ENCODE results near the gene TBC1D2.
"Not testable (repeated sequence)": the region's sequence is repeated elsewhere in the genome, so short reads cannot be mapped to it uniquely, and the experiment has no call there.

TBC1D2 gene

DNA sequence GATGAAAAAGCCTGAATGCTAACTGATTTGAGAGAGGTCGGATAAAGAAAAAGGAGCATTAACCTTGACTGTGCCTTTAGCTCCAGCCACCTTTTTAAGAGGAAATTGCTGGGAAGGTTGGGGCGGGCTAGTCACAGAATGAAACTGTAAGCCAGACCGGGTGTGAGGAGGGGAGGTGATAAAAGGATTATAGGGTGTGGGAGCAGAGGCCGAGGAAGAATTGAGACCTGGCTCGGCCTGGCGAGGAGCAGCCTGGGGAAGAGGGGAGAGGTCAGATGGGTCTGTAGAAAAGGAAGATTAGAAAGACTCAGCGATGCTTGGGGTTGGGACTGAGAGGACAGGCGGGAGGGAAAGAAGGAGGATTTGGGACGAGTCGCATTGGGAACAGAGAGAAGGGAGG lies 14.2 kb upstream of the TBC1D2 start:
- not testable (repeated sequence) for DNase-seq

DNA sequence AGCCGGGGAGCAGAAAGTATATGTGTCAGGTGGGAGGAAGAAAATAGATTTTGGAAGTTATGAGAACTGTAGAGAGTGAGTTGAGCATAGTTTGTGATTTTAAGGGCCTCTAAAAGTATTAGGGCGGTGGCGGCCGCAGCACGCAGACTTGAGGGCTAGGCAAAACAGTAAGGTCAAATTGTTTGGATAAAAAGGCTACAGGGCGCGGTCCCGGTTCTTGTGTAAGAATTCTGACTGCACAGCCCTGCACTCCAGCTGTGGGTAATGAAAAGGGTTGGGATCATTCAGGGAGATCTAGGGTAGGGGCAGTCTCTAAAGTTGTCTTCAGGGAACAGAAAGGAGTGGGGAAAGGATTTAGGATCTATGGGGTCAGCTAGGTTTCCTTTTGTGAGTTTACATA lies 12.1 kb upstream of the TBC1D2 start:
- not testable (repeated sequence) for DNase-seq

DNA sequence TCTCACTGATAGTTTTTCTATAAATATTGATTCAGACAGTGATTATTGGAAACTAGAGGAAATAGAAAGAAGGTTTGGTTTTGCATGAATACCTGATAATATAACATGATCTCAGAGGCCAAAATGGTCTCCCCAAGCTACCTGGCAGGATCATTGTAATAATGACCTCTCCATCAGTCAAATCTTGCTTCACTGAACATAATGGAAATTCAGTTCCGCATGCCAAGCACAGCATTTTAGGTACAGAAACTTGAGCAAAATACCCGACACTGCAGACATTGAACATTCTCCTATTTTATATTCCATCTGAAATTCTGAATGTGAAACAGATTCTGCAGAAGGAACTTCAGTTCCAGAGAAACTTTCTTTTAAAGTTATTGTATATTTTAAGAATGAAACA lies 9.1 kb upstream of the TBC1D2 start:
- DNase-seq, result no peak

DNA sequence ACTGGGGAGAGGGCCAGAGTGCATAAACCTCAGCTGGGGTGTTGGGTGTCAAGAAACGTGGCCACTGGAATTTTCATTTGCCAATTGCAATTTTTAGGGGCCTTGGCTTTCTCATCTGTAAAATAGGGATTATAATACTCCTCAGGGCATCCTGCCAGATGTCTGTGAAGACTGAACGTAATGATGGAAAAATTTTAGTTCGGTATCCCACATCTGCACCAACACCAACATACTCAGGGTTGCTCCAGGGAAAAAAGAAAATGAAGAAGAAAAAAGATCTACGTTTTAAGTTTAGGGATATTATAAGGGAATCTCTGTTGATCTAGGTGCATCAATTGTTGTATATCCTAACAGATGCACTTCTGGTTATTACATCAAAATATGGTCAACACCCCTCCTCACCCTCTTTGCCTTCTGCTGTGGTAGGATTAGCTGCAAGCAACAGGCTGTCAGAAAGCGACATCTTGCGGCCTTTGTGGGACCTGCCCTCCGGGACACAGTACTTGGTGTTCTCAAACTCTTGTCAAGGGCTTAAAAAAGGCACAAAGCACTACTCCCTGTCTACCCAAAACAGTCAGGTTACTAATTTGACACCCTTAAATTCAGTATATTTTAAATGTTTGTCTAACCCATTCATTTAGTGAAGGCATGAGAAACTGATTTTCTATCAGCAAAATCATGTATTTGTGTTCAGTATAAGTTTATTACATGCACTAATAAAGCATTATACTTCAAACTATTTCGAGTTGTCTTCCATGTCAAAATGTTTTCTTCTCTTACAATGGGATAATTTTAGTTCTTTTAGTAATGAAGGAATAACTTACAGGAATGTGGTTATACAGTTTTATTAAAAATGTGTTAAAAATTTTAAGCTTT lies 8.3 kb upstream of the TBC1D2 start:
- DNase-seq, result peak; percentile 58

DNA sequence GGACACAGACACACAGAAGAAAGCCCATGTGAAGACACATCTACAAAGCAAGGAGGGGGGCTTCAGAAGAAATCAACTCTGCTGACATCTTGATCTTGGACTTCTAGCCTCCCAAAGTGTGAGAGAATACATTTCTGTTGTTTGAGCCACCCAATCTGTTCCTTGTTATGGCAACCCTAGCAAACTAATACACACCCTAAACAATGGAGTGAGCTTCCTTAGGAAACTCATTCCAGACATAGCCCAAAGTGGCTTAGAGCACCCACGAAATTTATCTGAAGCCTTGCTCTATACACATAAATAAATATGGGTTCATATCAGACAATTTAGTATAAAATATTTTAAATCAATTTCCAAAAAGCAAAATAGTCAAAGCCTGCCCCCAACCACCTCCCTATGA lies 7.6 kb upstream of the TBC1D2 start:
- DNase-seq, result no peak

DNA sequence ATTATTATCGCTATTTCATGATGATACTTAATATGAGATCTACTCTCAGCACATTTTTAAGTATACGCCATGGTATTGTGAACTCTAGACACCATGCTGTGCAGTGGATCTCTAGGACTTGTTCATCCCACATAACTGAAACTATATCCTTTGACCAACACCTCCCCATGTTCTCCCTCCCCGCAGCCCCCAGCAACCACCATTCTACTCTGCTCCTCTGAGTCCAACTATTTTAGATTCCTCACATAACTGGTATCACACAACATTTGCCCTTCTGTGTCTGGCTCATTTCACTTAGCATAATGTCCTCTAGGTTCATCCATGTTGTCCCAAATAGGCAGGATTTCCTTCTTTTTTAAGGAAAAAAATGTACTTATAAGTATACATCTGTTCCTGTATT lies 6.6 kb upstream of the TBC1D2 start:
- no peak for DNase-seq

DNA sequence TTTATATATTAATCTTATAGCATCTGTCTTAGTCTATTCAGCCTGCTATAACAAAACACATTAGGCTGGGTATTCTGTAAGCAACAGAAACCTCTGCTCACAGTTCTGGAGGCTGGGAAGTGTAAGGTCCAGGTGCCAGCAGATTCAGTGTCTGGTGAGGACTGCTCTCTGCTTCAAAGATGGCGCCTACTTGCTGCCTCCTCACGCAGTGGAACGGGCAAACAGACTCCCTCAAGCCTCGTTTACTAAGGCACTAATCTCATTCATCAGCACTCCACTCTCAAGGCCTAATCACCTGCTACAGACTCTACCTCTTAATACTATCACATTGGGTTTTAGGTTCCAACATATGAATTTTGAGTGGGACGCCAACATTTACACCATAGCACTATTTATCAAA lies 5.2 kb upstream of the TBC1D2 start:
- DNase-seq, result no peak

DNA sequence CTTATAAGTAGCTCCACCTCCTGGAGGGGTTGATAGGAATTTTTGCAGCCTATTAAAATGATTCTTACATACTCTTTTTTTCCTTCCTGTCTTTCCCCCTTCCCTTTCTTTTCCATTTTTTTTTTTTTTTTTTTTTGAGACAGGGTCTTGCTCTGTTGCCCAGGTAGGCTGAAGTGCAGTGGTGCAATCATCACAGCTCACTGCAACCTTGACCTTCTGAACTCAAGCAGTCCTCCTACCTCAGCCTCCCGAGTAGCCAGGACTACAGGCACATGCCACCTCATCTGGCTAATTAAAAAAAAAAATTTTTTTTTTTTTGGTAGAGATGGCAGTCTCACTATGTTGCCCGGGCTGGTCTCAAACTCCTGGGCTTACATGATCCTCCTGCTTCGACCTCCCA lies 4.3 kb upstream of the TBC1D2 start:
- no peak for DNase-seq

DNA sequence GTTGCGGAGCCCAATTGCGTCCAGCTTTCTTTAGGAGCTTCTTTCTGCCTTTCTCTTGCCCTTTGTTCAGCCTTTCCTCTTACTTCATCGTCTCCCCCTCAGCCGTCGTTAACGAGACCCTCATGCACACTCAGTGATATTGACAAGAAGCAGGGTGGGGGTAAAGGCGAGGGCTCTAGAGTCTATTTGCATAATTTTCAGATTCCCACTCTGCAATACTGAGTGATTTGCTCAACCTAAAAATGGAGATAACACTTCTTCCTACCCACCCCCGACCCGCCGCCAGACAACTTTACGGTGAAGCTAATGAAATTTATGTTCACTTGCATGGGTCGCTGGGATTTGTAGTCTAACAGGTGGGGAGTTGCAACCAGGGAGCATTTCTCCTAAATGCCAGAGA lies 1.3 kb upstream of the TBC1D2 start:
- no peak for DNase-seq

DNA sequence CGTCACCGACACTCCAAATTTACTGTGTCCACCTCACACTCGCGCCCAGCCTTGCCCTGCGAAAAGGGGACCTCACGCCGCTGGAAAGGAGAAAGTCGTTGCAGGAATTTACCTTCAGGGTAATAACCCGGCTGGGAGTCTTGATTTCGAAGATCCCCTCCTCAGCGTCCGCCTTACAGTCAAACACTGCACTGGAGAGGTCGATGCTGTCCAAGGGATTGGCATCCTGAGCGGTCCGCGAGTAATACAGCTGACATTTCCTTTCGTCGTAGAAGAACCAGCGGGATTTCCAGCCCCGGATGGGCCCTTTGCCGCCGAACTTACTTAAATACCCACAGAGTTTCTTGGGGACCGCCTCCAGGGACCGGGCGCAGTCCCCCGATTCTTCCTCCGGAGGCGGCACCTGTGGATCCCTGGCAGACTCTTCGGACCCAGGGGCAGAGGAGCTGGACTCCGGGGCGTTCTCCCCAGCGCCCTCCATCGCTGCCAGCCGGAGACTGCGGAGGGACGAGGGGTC lies 330 bp downstream of the TBC1D2 start:
- no peak for DNase-seq

DNA sequence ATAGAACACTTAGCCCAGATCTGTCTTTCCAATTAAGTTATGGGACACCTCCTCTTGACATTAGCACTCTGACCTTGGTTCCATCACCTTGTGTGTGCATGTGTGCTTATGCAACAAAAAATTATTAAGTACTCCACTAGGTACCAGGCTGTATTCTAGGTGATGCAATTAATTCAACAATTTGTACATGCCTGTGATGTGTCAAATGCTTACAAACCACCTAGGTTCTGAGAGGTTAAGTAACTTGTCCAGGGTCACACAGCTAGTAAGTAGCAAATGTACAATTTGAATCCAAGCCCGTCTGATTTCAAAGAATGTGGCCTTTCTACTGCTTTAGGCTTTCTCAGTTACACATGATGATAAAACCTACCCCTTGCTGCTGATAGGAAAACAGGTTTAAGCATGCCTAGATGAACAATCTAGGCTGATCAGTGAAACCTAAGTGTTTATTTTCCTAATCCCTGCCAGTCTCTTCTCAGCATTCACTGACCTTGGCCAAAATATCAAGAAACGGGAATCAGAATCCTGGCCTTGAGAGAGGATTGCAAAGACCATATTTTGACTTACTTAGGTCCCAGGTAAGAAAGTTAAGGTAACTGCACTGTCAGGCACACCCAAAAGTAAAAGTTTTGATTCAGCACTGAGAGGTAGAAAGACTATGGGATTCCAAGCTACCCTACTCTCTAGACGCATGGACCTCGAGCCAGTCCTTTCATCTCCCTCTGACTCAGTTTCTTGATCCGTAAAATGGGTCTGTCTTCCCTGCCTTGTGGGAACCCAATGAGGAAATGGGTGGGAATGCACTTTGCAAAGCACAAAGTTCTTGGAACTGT lies 1.0 kb downstream of the TBC1D2 start:
- DNase-seq, result no peak

DNA sequence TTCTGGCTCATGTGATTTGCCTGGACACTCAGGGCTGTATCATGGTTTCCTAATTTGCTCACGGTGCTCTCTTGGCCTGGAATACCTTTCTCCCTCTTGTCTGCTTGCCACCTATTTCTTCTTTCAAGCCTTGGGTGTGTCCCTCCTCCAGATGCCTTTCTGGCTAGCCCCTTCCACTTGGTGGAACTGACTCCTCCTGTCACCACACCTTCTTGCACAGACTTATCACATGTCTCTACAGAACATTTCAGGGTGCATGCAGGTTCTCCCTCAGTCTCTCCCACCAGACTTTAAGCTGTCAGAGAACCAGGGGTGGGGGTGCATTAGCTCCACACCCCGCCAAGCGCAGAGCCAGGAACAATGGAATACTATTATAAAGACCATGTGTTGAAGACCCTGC lies 1.9 kb downstream of the TBC1D2 start:
- no peak for DNase-seq

DNA sequence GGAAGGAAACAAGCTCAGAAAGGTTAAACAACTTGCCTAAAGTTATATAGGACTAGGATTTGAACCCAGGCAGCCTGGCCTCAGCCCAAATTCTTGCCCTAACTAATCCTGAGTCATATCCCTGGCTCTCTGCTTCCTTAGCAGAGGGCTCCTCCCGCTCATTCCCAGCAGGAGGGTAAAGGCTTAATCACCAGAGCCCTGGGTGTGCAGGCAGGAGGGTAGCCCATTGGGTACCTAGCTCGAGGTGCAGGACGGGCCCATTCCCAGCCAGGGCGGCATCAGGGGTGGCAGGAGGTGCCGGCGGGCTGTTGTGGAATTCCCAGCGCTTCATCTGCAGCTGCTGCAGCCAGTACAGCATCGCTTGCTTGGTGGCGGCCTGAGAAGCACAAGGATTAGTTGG lies 3.9 kb downstream of the TBC1D2 start:
- no peak for DNase-seq

DNA sequence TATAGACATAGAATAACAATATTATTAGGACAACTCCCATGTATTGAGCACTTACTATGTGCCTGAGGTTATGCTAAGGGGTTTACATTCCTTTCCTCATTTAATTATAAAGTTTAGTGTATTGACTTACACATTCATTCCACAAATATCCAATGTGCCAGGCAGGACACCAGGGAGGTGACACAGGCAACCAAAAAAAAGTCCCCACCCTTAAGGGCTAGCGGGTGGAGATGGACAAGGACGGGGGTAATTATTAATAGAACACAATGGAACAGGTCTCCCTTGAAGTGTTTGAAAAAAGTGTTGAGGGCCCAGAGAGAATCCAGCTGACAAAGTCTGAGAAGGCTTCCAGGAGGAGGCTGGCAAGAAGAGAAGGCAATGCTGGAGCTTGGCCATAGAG lies 5.7 kb downstream of the TBC1D2 start:
- no peak for DNase-seq

DNA sequence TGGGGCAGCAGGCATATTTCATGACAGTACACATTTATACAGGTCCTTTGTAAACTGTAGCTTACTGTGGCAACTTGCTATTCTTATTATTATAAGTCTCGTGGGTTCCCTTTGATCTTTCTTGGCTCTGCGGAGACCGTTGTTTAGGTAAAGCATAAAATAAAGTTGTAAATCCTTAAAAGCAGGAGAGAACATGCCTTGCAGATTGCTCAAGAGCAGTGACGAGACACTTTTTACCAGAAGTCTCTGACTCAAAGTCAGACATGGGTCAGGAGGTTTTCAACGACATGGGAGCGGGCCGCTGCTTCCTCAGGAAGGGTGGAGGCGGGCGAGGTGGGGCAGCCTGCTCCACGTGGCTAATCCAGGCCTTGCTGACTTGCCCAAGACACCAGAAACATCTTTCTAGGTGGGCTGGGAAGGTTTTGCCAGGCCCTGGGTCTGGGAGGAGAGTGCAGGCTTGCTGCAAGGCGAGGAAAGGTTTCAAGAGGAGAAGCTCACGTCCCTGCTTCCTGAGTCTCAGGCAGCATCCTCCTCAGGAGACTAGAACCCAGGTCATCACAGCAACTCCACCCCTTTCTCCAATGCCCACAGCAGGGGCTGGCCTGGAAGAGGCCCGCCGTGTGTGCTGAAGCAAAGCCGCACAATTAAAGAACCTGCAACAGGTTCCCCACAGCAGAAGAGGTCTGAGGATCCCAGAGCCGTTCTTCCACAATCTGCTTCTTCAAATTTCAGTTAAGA lies 6.5 kb downstream of the TBC1D2 start:
- DNase-seq, result no peak

DNA sequence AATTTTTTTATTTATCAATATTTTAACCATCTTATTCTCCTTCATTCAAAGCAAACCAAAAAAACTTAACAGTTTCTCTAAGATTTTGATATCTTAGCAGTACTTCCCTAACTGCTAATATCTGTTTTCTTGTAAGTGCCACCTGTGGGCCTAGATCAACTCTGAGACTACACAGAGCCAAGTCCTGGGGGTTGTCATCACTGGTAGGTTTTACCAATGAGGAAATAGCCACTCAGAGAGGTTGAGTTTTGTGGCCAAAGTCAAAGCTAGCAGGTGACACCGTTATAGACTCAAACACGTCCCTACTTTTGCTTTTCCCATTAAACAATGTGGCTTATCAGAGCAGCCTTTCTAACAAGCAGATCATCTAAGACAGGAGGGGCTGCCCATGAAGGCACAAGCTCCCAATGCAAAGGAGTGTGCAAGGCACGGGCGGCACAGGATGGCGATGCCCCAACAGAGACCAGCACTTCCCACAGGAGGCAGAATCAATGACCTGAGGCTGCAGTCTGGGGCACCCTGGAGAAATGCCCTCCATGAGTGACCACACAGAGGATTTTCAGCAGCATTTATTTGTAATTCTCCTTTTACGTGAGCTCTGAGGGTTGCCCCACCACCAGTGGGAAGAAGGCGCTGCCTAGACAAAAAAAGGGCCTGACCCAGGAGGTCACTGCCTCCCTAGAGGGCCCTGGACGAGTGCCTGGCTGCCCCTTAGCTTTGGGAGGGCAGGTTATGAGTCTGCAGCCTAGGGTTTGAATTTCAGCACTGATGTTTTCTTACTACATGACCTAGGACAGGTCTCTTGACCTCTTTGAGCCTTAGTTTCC lies 7.4 kb downstream of the TBC1D2 start:
- DNase-seq, result no peak

DNA sequence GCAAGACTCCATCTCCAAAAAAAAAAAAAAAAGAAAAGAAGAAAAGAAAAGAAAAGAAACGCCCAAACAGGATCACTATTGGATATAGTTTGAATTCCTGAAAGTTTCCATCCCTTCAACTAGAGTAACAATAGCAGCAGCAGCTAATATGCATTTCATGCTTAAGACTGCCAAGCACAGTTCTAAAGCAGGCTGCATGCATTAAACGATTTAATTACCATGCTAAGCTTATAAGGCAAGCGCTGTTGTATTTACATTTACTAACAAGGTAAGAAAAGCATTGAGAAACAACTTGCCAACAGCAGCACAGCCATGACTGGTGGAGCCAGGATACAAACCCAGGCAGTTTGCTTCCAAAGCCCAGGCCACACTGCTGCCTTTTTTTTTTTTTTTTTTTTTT lies 13.0 kb downstream of the TBC1D2 start:
- no peak for DNase-seq

DNA sequence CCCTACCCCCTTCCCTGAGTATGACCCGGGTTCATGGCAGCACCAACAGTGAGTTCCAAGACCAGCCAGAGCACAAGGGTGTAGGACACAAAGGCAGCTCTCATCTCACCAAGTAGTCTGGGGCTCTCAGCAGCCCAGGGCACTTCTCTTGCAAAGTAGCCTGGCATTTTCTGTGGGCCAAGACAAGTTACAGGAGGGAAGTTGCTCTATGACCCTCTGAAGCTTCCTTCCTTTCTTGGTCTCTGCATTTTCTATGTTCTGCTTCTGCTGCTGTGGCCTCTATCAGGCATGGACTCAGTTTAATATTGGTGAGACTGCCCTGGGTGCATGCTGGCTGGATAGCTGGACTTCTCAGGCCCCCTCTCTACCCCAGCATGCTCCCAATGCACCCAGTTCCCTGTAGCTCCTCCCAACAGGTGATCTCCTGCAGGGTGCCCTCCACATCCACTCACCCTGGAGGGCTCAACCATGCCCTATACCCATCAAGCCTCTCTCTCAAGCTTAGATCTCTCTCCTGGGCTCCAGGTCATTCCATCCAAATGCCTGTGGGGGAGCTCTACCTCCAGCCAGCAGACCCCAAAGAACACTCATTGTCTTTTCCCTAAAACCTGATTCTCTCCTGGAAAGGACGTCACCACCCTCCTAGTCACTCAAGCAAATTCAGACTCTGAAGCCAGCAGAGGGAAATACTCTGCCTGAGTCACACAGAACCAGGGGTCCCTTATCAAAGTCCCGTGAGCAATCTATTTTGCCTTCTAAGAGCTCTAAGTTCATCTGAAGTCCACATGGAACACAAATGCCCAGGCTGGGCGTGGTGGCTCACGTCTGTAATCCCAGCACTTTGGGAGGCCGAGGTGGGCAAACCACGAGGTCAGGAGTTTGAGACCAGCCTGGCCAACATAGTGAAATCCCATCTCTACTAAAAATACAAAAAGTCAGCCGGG lies 13.8 kb downstream of the TBC1D2 start:
- no peak for DNase-seq

DNA sequence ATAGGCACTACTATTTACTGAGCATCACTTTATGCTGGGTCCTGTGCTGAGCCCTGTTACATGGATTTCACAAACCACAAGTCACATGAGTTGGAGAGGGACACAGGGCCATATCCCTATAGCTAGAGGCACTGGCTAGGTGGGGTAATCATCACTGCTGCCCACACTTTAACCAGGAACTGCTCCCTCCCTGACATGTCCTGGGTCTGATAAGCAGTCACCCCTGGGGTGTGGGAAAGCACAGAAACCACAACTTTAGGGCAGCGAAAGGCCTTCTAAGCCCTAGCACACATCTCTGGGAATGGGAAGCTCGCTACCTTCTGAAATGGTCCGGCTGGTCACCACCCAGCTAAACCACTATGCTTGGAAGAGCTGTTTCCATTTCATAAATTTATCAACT lies 15.0 kb downstream of the TBC1D2 start:
- DNase-seq, result no peak

DNA sequence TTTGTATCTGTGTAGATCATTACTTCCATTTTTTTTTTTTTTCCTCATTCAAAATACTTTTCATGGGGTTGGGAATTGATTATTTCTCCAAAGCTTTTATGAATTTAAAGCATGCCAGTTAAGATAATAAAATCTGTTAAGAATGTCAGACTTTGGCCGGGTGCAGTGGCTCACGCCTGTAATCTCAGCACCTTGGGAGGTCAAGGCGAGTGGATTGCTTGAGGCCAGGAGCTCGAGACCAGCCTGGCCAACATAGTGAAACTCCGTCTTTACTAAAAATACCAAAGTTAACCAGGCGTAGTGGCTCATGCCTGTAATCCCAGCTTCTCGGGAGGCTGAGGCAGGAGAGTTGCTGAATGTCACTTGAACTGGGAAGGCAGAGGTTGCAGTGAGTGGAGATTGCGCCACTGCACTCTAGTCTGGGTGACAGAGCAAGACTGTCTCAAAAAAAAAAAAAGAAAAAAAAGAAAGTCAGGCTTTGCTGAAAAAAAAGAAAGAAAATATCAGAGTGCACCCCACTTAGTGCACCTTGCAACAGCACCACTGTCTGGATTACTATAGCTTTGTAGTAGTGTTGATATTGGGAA lies 18.5 kb downstream of the TBC1D2 start:
- DNase-seq, result no peak

DNA sequence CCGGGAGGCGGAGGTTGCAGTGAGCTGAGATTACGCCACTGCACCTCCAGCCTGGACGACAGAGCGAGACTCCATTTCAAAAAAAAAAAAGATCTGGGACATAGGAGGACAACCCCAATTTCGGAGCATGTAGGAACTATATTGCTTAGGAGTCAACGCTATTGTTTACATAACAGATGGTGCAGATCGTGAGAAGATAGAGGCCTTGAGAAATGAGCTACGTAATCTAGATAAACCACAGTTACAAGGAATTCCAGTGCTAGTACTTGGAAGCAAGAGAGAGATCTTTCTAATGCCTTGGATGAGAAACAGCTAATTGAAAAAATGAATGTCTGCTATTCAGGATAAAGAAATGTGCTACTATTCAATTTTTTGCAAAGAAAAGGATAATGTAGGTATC lies 20.3 kb downstream of the TBC1D2 start:
- no peak for DNase-seq
